Liver (tissue), 9 donors: ENCODE measurements around the gene PPM1J. TPM values are rescaled to one million over a fixed set of nuclear protein-coding genes. Genes with fewer than 3 reads are reported as not detected.

Experiments used
- DNase-seq: peaks from one replicate; pipeline ENCODE4 v3.0.0-alpha.2; 2017; ENCODE audit warnings: low spot score
- H3K27ac ChIP-seq, 2 donors: one replicate each; pipeline ENCODE4 v1.7.0; 2013; ENCODE audit warnings: inconsistent platforms in 2 of 2, low read length in 2 of 2, control low read depth in 1 of 2, low read depth in 1 of 2, mild to moderate bottlenecking in 1 of 2
- H3K27me3 ChIP-seq, 4 donors: one replicate each; pipeline versions ENCODE4 v1.6.1 to v1.7.0; 2013; ENCODE audit warnings: low read length in 3 of 4, inconsistent platforms in 1 of 4, mild to moderate bottlenecking in 1 of 4, moderate library complexity in 1 of 4; ENCODE audit not compliant: control insufficient read depth in 4 of 4, insufficient read depth in 4 of 4
- H3K36me3 ChIP-seq, 4 donors: one replicate each; pipeline versions ENCODE4 v1.6.1 to v1.7.0; 2013; ENCODE audit warnings: low read length in 3 of 4, mild to moderate bottlenecking in 3 of 4, low read depth in 1 of 4, moderate library complexity in 1 of 4; ENCODE audit not compliant: control insufficient read depth in 4 of 4, insufficient read depth in 3 of 4
- H3K4me1 ChIP-seq, 4 donors: one replicate each; pipeline versions ENCODE4 v1.6.1 to v1.7.0; 2013; ENCODE audit warnings: low read length in 3 of 4, mild to moderate bottlenecking in 3 of 4, moderate library complexity in 1 of 4; ENCODE audit not compliant: control insufficient read depth in 4 of 4, insufficient read depth in 4 of 4
- H3K4me3 ChIP-seq, 3 donors: one replicate each; pipeline versions ENCODE4 v1.6.1 to v1.7.0; 2013; ENCODE audit warnings: low read length in 3 of 3, control low read depth in 1 of 3, low read depth in 1 of 3, mild to moderate bottlenecking in 1 of 3
- H3K9ac ChIP-seq, 2 donors: one replicate each; pipeline ENCODE4 v1.7.0; 2013; ENCODE audit warnings: low read length in 2 of 2, mild to moderate bottlenecking in 2 of 2, moderate library complexity in 2 of 2, control low read depth in 1 of 2, low read depth in 1 of 2
- H3K9me3 ChIP-seq, 4 donors: one replicate each; pipeline versions ENCODE4 v1.6.1 to v1.7.0; 2013; ENCODE audit warnings: low read length in 3 of 4; ENCODE audit not compliant: control insufficient read depth in 4 of 4
- EGR1 ChIP-seq, 2 donors: IDR thresholded peaks; 2 replicates each; pipeline ENCODE4 v1.6.1; 2016 to 2018; ENCODE audit warnings: antibody characterized with exemption in 2 of 2, low read depth in 2 of 2
- FOXA1 ChIP-seq: IDR thresholded peaks from 2 replicates; pipeline ENCODE4 v1.6.1; 2016; ENCODE audit warnings: antibody characterized with exemption
- FOXA2 ChIP-seq: IDR thresholded peaks from 2 replicates; pipeline ENCODE4 v1.6.1; 2016; ENCODE audit warnings: antibody characterized with exemption
- GABPA ChIP-seq, 2 donors: IDR thresholded peaks in 1 of 2; conservative IDR thresholded peaks in 1 of 2; 2 replicates each; pipeline ENCODE4 v1.6.1; 2016; ENCODE audit warnings: antibody characterized with exemption in 2 of 2, mild to moderate bottlenecking in 1 of 2, moderate library complexity in 1 of 2
- HNF4A ChIP-seq, 2 donors: conservative IDR thresholded peaks; 2 replicates each; pipeline ENCODE4 v1.6.1; 2016; ENCODE audit warnings: antibody characterized with exemption in 2 of 2, mild to moderate bottlenecking in 2 of 2
- HNF4G ChIP-seq: IDR thresholded peaks from 2 replicates; pipeline ENCODE4 v1.6.1; 2016; ENCODE audit warnings: antibody characterized with exemption
- JUND ChIP-seq, 2 donors: IDR thresholded peaks; 2 replicates each; pipeline ENCODE4 v1.6.1; 2016; ENCODE audit warnings: antibody characterized with exemption in 2 of 2
- NR2F2 ChIP-seq: IDR thresholded peaks from 2 replicates; pipeline ENCODE4 v1.6.1; 2016; ENCODE audit warnings: antibody characterized with exemption
- RAD21 ChIP-seq, 2 donors: IDR thresholded peaks; 2 replicates each; pipeline ENCODE4 v1.6.1; 2016; ENCODE audit warnings: antibody characterized with exemption in 2 of 2, mild to moderate bottlenecking in 2 of 2
- REST ChIP-seq: IDR thresholded peaks from 2 replicates; pipeline ENCODE4 v1.6.1; 2016; ENCODE audit warnings: antibody characterized with exemption, mild to moderate bottlenecking
- RXRA ChIP-seq, 2 donors: IDR thresholded peaks; 2 replicates each; pipeline ENCODE4 v1.6.1; 2017 to 2018; ENCODE audit warnings: antibody characterized with exemption in 2 of 2, mild to moderate bottlenecking in 1 of 2
- SP1 ChIP-seq: IDR thresholded peaks from 2 replicates; pipeline ENCODE4 v1.6.1; 2018; ENCODE audit warnings: antibody characterized with exemption, mild to moderate bottlenecking
- YY1 ChIP-seq: IDR thresholded peaks from 2 replicates; pipeline ENCODE4 v1.6.1; 2016; ENCODE audit warnings: antibody characterized with exemption, mild to moderate bottlenecking
- WGBS: extraction: QIAGEN DNeasy Blood & Tissue Kit; methylation state at CpG from one replicate; pipeline ENCODE4 v1.1.7; 2013; 5-methylcytosine and 5-hydroxymethylcytosine counted together
- polyA plus RNA-seq, 2 donors: library from polyadenylated mRNA; stranded (reverse) in 1 of 2; unstranded in 1 of 2; fragments of 200-250 nt in 1 of 2; fragments of >200 nt in 1 of 2; fragmentation: Nextera tagmentation in 1 of 2; extraction: Ambion mirVana in 1 of 2; gene quantifications; one replicate each; pipeline versions ENCODE4 v1.2.1 to v1.2.3, GENCODE V29; 2013 to 2015
- total RNA-seq, 2 donors: library from RNA; depleted of rRNA; stranded (reverse); fragments of >200 nt; gene quantifications; one replicate each; pipeline ENCODE4 v1.2.3, GENCODE V29; 2014
- TF ChIP-seq, protein P1 (sequence below): IDR thresholded peaks from 2 replicates; pipeline ENCODE4 v1.6.1; 2016; ENCODE audit warnings: antibody characterized with exemption
- TF ChIP-seq, protein P2 (sequence below): IDR thresholded peaks from 2 replicates; pipeline ENCODE4 v1.6.1; 2016; ENCODE audit warnings: antibody characterized with exemption
- TF ChIP-seq, protein P3 (sequence below): IDR thresholded peaks from 2 replicates; pipeline ENCODE4 v1.6.1; 2016; ENCODE audit warnings: antibody characterized with exemption
- TF ChIP-seq, protein P4 (sequence below): fragments of 150-350 bp; IDR thresholded peaks from 2 replicates; pipeline ENCODE4 v1.5.1; 2017; ENCODE audit warnings: improper control_type of control experiment, low read depth, low read length; ENCODE audit not compliant: missing input control
- donor health status: healthy.
- donor health status: healthy.
- donor health status: healthy.
- donor health status: healthy.
- donor health status: healthy.

PPM1J gene
- total and polyA plus RNA-seq, 4 donors: 0.08 to 0.17 TPM; not detected in 2

DNA sequence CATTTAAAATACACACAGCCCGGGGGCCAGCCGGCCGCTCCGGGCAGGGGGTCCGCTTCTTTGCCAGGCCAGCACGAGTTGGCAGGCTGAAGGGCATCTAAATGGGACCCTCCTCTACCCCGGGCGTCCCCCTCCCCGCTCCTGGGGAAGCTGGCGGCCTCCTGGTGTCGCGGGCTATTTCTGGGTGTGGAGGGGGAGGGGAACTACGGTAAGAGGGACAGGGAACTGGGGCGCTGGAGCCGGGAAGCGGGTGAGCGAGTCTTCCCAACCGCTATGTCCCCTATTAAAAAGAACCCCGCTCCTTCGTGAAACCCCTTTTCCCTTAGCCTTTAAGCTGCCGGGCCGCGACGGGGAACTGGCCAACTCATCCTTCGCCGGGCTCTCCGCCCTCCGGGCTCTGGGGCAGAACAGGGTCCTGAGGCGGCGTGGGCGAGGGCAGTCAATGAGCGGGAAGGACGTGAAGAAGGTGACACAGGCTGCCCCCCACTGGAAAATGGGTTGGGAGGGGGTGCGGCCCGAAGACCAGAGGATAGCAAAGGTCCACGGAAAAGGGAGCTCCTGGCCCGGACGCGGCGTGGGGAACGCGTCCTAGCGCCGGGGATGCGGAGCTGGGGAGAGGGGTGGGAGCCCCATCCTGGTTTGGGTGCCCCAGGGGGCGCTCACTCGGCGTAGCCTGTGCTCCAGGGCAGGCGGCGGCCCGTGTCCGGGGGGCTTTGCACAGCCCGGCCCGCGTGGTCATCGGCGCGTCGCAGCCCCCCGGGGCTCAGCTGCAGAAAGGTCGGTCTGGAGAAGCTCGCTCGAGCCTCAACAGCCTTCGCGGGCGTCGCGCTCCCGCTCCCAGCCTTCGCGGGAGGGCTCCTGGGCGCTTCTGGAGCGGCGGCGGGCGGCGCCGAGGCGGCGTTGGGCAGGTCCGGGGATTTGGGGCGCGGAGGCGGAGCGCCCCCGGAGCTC is 544 bp downstream of the PPM1J start:
- DNase-seq: no peak
- H3K27me3 ChIP-seq: peaks cover 0 to 3% (median 0%) of the 10 kb centered on the region in 4 donors
- no peaks in the 10 kb centered on the region for H3K9me3 ChIP-seq
- peak overlapping the region; percentile 43 to 57 (median 45) for H3K4me3 ChIP-seq
- peaks cover 11 to 36% (median 26%) of the 10 kb centered on the region in 4 donors for H3K4me1 ChIP-seq
- no peak overlapping the region for H3K27ac ChIP-seq
- H3K36me3 ChIP-seq: no peaks in the 10 kb centered on the region
- no peak overlapping the region for H3K9ac ChIP-seq
- TF ChIP-seq, protein P1, sequence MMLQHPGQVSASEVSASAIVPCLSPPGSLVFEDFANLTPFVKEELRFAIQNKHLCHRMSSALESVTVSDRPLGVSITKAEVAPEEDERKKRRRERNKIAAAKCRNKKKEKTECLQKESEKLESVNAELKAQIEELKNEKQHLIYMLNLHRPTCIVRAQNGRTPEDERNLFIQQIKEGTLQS: no peak
- no peak for TF ChIP-seq HNF4A (conservative IDR thresholded peaks at IDR 0.05)
- TF ChIP-seq SP1: no peak
- TF ChIP-seq EGR1 (IDR thresholded peaks at IDR 0.05; ENCODE audit: low read depth in 2 of 2): no peak
- TF ChIP-seq, protein P2, sequence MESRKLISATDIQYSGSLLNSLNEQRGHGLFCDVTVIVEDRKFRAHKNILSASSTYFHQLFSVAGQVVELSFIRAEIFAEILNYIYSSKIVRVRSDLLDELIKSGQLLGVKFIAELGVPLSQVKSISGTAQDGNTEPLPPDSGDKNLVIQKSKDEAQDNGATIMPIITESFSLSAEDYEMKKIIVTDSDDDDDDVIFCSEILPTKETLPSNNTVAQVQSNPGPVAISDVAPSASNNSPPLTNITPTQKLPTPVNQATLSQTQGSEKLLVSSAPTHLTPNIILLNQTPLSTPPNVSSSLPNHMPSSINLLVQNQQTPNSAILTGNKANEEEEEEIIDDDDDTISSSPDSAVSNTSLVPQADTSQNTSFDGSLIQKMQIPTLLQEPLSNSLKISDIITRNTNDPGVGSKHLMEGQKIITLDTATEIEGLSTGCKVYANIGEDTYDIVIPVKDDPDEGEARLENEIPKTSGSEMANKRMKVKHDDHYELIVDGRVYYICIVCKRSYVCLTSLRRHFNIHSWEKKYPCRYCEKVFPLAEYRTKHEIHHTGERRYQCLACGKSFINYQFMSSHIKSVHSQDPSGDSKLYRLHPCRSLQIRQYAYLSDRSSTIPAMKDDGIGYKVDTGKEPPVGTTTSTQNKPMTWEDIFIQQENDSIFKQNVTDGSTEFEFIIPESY: no peak
- TF ChIP-seq FOXA2: no peak
- no peak for TF ChIP-seq FOXA1
- TF ChIP-seq YY1: no peak
- no peak for TF ChIP-seq NR2F2
- no peak for TF ChIP-seq RXRA (IDR thresholded peaks at IDR 0.05)
- TF ChIP-seq, protein P3, sequence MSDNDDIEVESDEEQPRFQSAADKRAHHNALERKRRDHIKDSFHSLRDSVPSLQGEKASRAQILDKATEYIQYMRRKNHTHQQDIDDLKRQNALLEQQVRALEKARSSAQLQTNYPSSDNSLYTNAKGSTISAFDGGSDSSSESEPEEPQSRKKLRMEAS: no peak
- no peak for TF ChIP-seq GABPA (IDR thresholded peaks at IDR 0.05 in 1 of 2, conservative IDR thresholded peaks at IDR 0.05 in 1 of 2)
- TF ChIP-seq HNF4G: no peak
- TF ChIP-seq, protein P4, sequence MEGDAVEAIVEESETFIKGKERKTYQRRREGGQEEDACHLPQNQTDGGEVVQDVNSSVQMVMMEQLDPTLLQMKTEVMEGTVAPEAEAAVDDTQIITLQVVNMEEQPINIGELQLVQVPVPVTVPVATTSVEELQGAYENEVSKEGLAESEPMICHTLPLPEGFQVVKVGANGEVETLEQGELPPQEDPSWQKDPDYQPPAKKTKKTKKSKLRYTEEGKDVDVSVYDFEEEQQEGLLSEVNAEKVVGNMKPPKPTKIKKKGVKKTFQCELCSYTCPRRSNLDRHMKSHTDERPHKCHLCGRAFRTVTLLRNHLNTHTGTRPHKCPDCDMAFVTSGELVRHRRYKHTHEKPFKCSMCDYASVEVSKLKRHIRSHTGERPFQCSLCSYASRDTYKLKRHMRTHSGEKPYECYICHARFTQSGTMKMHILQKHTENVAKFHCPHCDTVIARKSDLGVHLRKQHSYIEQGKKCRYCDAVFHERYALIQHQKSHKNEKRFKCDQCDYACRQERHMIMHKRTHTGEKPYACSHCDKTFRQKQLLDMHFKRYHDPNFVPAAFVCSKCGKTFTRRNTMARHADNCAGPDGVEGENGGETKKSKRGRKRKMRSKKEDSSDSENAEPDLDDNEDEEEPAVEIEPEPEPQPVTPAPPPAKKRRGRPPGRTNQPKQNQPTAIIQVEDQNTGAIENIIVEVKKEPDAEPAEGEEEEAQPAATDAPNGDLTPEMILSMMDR: no peak
- no peak for TF ChIP-seq RAD21 (IDR thresholded peaks at IDR 0.05)
- TF ChIP-seq JUND (IDR thresholded peaks at IDR 0.05): no peak
- TF ChIP-seq REST: no peak
- 2% methylated on average over 86 of the region's 86 CpGs for WGBS
